ENCODE measurements around the gene PARK7.

DNA sequence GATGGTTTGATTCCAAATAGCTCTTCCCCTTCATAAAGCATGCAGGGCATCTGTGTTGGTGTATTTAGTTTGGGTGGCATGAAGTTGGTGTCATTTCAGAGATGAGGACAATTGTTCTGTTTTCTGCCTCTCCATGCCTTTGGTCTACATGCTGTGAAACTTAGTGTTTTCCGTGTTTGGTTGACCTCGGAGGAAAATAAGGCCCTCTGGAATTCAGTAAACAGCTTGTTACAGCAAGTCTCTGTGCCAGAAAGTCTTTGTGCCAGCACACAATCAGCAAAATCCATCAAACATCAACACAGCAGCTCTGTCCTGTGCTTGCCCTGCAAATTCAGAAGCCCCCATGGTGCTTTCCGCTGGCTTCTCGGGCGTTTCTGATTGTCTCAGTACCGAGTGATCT lies 9.5 kb downstream of the PARK7 start:
- no peak for TF ChIP-seq POLR2A (IDR thresholded peaks at IDR 0.05)
- TF ChIP-seq, protein P1, sequence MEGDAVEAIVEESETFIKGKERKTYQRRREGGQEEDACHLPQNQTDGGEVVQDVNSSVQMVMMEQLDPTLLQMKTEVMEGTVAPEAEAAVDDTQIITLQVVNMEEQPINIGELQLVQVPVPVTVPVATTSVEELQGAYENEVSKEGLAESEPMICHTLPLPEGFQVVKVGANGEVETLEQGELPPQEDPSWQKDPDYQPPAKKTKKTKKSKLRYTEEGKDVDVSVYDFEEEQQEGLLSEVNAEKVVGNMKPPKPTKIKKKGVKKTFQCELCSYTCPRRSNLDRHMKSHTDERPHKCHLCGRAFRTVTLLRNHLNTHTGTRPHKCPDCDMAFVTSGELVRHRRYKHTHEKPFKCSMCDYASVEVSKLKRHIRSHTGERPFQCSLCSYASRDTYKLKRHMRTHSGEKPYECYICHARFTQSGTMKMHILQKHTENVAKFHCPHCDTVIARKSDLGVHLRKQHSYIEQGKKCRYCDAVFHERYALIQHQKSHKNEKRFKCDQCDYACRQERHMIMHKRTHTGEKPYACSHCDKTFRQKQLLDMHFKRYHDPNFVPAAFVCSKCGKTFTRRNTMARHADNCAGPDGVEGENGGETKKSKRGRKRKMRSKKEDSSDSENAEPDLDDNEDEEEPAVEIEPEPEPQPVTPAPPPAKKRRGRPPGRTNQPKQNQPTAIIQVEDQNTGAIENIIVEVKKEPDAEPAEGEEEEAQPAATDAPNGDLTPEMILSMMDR (IDR thresholded peaks at IDR 0.05) = no peak

All from Peyer's patch (tissue), 4 donors.